Breast epithelium (tissue), 4 donors: Measurements from ENCODE around the gene SLC48A1. TPM values are rescaled to one million over a fixed set of nuclear protein-coding genes. Genes with fewer than 3 reads are reported as not detected.

ENCODE experiments used
- DNase-seq, 2 donors: peaks; one replicate each; pipeline ENCODE4 v3.0.0-alpha.2; 2019; ENCODE audit warnings: low spot score in 2 of 2
- H3K27ac ChIP-seq, 2 donors: fragments of 200-600 bp; sonication (generic) in 1 of 2; one replicate each; pipeline ENCODE4 v1.5.1; 2016 to 2019; ENCODE audit warnings: mild to moderate bottlenecking in 1 of 2
- H3K27me3 ChIP-seq, 2 donors: fragments of 200-600 bp; sonication (generic) in 1 of 2; one replicate each; pipeline versions ENCODE4 v1.5.1 to v1.6.0; 2017 to 2019; ENCODE audit warnings: control low read depth in 1 of 2, mild to moderate bottlenecking in 1 of 2
- H3K36me3 ChIP-seq: fragments of 200-600 bp; one replicate; pipeline ENCODE4 v1.5.1; 2019
- H3K4me1 ChIP-seq, 2 donors: fragments of 200-600 bp; sonication (generic); one replicate each; pipeline ENCODE4 v1.5.1; 2016 to 2019; ENCODE audit warnings: control low read depth in 1 of 2
- H3K4me3 ChIP-seq, 3 donors: fragments of 200-600 bp; sonication (generic); 1 replicate in 2 of 3; 2 replicates in 1 of 3; pipeline ENCODE4 v1.5.1; 2016 to 2019; ENCODE audit warnings: mild to moderate bottlenecking in 3 of 3, moderate library complexity in 2 of 3
- H3K9me3 ChIP-seq, 2 donors: fragments of 200-600 bp; sonication (generic) in 1 of 2; one replicate each; pipeline ENCODE4 v1.5.1; 2016 to 2019; ENCODE audit warnings: control low read depth in 1 of 2
- POLR2A ChIP-seq: fragments of 450-650 bp; IDR thresholded peaks from one replicate; pipeline ENCODE4 v1.6.1; 2016; ENCODE audit warnings: antibody characterized with exemption, mild to moderate bottlenecking, moderate library complexity
- POLR2AphosphoS5 ChIP-seq, 3 donors: sonication (generic); formaldehyde crosslinking; IDR thresholded peaks; one replicate each; pipeline ENCODE4 v1.6.1; 2017; ENCODE audit warnings: antibody characterized with exemption in 3 of 3
- intact Hi-C: fragments of 100-400 bp; cut with DNase I; formaldehyde crosslinking; loops from one replicate; pipeline ENCODE4 v1.15.1; 2023; ENCODE audit warnings: low total_unique reads
- total RNA-seq, 3 donors: library from RNA; depleted of rRNA; stranded (reverse); fragments of >200 nt; gene quantifications; one replicate each; pipeline ENCODE4 v1.1.0, GENCODE V29; 2016
- TF ChIP-seq, protein P1 (sequence below), 3 donors: fragments of 450-650 bp; IDR thresholded peaks; one replicate each; pipeline ENCODE4 v1.5.1; 2016 to 2017; ENCODE audit warnings: antibody characterized with exemption in 3 of 3, mild to moderate bottlenecking in 3 of 3, moderate library complexity in 3 of 3

SLC48A1 gene
- total RNA-seq, 3 donors from 2014 or later = 27.5 to 51.5 (median 30.6) TPM

DNA sequence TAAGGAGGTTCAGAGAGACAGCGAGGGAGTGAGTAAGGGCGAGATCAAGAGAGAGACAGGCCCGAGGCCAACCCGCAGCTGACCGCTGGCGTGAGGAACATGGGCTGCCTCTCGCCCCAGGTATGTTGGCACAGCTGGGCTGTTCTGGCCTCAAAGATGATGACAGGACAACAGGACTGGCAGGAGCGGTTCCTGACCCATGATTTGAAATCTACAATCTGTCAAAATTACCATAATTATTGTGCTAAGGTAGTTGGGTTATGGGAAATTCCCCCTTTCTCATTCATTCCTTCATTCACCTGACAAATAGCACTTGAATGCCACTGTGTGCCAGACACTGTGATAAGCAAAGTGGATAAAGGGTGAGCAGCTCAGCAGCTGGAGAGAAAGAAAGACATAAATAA is 42.7 kb upstream of the SLC48A1 start:
- no peak for TF ChIP-seq POLR2A
- TF ChIP-seq POLR2AphosphoS5 (IDR thresholded peaks at IDR 0.05) = no peak
- TF ChIP-seq, protein P1, sequence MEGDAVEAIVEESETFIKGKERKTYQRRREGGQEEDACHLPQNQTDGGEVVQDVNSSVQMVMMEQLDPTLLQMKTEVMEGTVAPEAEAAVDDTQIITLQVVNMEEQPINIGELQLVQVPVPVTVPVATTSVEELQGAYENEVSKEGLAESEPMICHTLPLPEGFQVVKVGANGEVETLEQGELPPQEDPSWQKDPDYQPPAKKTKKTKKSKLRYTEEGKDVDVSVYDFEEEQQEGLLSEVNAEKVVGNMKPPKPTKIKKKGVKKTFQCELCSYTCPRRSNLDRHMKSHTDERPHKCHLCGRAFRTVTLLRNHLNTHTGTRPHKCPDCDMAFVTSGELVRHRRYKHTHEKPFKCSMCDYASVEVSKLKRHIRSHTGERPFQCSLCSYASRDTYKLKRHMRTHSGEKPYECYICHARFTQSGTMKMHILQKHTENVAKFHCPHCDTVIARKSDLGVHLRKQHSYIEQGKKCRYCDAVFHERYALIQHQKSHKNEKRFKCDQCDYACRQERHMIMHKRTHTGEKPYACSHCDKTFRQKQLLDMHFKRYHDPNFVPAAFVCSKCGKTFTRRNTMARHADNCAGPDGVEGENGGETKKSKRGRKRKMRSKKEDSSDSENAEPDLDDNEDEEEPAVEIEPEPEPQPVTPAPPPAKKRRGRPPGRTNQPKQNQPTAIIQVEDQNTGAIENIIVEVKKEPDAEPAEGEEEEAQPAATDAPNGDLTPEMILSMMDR (IDR thresholded peaks at IDR 0.05) = no peak
- no peak for DNase-seq
- no peaks in the 10 kb centered on the region for H3K9me3 ChIP-seq
- H3K4me1 ChIP-seq = no peaks in the 10 kb centered on the region
- H3K4me3 ChIP-seq = no peak overlapping the region
- no peaks in the 10 kb centered on the region for H3K27me3 ChIP-seq
- peak overlapping the region in 1 of 2 donors; percentile 10 for H3K27ac ChIP-seq
- H3K36me3 ChIP-seq = no peaks in the 10 kb centered on the region
- intact Hi-C loops = no loop called here

DNA sequence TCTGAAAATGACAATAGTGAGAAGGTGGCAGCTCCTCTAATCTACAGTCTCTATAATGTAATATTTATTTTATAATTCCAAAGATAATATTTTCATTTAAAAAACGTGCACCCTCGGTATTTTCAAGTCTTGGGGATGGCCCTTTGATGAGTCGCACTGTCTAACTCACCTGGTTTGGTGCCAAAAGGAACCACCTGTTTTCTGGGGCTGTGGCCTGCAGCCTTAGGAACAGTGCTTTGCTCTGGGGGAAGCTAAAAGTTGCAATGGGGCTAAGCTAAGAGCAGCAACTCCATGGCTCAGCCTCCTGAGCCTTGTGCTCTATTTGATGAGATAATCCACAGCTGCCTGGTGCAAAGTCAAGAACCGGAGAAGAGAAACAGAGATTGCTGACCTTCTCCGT is 41.3 kb upstream of the SLC48A1 start:
- no peaks in the 10 kb centered on the region for H3K27me3 ChIP-seq
- H3K4me3 ChIP-seq = no peak overlapping the region
- no peaks in the 10 kb centered on the region for H3K36me3 ChIP-seq
- TF ChIP-seq POLR2A (no peak), POLR2AphosphoS5 (IDR thresholded peaks at IDR 0.05) (no peak)
- TF ChIP-seq, protein P1 (IDR thresholded peaks at IDR 0.05) = no peak
- peaks cover 10 to 11% of the 10 kb centered on the region in 2 donors for H3K4me1 ChIP-seq
- no peak for DNase-seq
- intact Hi-C loops = no loop called here
- H3K27ac ChIP-seq = no peak overlapping the region
- H3K9me3 ChIP-seq = no peaks in the 10 kb centered on the region

DNA sequence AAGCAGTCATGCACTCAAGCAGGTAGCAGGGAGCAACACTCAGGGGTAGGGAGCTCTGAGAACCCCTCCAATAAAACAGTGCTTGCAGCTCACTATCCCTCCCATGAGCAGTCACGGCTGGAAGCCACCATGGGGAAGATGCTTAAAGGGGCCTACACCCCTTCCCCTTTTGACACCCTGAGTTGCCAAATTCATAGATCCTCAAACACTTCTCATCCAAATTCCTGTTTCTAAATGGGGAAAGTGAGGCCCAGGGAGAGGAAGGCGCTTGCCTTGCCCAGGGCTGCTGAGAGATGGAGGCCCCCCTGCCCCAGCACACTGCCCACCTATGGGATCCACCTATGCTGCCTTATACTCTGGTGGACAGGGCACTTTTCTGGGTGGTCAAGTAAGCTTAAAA is 40.5 kb upstream of the SLC48A1 start:
- H3K36me3 ChIP-seq = no peaks in the 10 kb centered on the region
- no peak for TF ChIP-seq POLR2AphosphoS5 (IDR thresholded peaks at IDR 0.05)
- TF ChIP-seq, protein P1 (IDR thresholded peaks at IDR 0.05) = no peak
- no peak for TF ChIP-seq POLR2A
- H3K4me3 ChIP-seq = no peak overlapping the region
- H3K27ac ChIP-seq = no peak overlapping the region
- DNase-seq = no peak
- no peaks in the 10 kb centered on the region for H3K27me3 ChIP-seq
- H3K4me1 ChIP-seq = peaks cover 12 to 13% of the 10 kb centered on the region in 2 donors
- no peaks in the 10 kb centered on the region for H3K9me3 ChIP-seq
- intact Hi-C loops = no loop called here

DNA sequence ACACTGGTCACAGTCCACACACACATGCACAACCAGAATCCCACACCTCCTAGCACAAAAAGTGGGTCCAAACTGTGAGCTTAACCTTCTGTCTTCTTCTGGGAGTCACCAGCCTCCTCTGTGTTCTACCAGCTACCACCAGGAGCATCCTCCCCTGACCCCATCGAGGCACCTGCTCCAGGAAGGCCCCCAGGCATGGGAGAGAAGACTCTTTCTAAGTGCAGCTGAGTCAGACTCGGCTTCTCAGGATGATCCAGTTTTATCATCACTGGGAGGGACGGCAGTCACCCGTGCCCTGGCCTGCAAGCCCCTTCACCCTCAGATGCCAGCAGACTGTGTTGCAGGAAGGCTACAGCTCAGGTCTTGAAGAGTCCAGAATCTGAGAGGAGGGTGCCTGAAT is 39.9 kb upstream of the SLC48A1 start:
- no peaks in the 10 kb centered on the region for H3K36me3 ChIP-seq
- no peak overlapping the region for H3K27ac ChIP-seq
- TF ChIP-seq POLR2AphosphoS5 (IDR thresholded peaks at IDR 0.05) (no peak), POLR2A (no peak)
- TF ChIP-seq, protein P1 (IDR thresholded peaks at IDR 0.05) = no peak
- no peaks in the 10 kb centered on the region for H3K9me3 ChIP-seq
- H3K4me1 ChIP-seq = peaks cover 13 to 18% of the 10 kb centered on the region in 2 donors
- H3K27me3 ChIP-seq = no peaks in the 10 kb centered on the region
- intact Hi-C loops = no loop called here
- no peak overlapping the region for H3K4me3 ChIP-seq
- no peak for DNase-seq

DNA sequence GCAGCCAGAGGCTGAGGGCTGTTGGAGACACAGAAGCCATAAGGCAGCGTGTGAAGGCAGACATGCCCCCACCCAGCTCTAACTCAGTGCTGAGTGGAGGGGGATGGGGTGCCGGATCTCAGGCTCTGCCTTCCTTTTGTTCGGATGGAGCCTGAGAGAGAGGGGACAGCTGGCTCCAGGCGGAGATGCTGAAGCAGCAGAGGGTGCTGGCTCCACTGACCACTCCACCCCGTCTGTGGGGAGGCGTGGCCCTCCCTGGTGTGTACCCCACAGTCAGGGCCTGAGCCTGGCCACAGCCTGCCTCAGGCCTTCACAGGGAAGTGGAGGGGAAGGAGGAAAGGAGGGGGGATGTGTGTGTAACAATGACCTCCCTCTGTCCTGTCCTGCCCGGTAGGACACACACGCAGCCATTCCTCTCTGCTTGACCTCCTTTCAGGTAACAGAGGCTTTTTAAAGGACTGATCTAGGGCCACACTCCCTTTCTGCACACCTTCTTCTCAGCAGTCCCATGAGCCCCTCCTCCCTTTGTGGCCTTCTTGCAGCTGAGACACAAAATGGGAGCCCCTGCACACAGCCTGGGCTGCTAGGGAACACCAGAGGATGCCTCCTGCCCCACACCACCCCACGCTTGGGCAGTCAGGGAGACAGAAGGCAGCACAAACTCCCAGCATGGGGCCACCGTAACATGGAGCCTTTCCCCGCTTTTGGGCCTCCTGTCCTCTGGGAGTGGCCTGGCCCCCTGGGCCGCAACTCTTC is 38.1 kb upstream of the SLC48A1 start:
- no peaks in the 10 kb centered on the region for H3K9me3 ChIP-seq
- H3K27ac ChIP-seq = peak overlapping the region; percentile 54 to 86
- no peak overlapping the region for H3K4me3 ChIP-seq
- intact Hi-C loops = no loop called here
- DNase-seq = no peak
- H3K36me3 ChIP-seq = no peaks in the 10 kb centered on the region
- H3K27me3 ChIP-seq = no peaks in the 10 kb centered on the region
- H3K4me1 ChIP-seq = peaks cover 13 to 20% of the 10 kb centered on the region in 2 donors
- TF ChIP-seq POLR2AphosphoS5 (IDR thresholded peaks at IDR 0.05) (no peak), POLR2A (no peak)
- TF ChIP-seq, protein P1 (IDR thresholded peaks at IDR 0.05) = no peak
